ENCODE results near the gene RUFY4.
A peak's percentile ranks its signal among the peaks of the same experiment; 100 is the strongest.
"Not testable (repeated sequence)": the region's sequence is repeated elsewhere in the genome, so short reads cannot be mapped to it uniquely, and the experiment has no call there.

Gene RUFY4

GRCh38 chr2:218031771-218032257, 37.2 kb upstream of the RUFY4 start:
- DNase-seq = no peak

- DNase-seq = no peak
Measured at GRCh38 chr2:218032336-218033171, 36.5 kb upstream of the RUFY4 start.

DNA sequence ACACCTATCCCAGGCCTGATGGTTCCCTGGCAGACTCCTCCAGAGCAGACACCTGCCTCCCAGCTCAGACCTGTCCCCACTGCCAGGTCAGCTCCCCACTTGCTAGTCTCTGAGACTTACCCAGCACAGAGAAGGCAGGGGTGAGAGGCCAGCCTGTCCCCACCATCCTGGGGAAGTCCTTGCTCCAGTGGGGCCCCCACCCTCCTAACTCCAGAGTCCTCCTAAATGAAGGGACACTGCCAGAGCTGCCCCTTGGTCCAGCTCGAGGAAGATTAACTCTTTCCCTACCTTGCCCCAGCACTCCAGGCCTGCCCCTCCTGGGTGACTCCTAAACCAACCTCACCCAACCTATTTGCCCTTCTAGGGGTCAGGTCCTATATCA, 35.9 kb upstream of the RUFY4 start:
- DNase-seq = no peak

GRCh38 chr2:218033590-218034496, 35.2 kb upstream of the RUFY4 start:
- DNase-seq = no peak

GRCh38 chr2:218034497-218035213, 34.4 kb upstream of the RUFY4 start:
- peak in 3 of 4 experiments; percentile 15 to 39 (median 35) for DNase-seq

DNA sequence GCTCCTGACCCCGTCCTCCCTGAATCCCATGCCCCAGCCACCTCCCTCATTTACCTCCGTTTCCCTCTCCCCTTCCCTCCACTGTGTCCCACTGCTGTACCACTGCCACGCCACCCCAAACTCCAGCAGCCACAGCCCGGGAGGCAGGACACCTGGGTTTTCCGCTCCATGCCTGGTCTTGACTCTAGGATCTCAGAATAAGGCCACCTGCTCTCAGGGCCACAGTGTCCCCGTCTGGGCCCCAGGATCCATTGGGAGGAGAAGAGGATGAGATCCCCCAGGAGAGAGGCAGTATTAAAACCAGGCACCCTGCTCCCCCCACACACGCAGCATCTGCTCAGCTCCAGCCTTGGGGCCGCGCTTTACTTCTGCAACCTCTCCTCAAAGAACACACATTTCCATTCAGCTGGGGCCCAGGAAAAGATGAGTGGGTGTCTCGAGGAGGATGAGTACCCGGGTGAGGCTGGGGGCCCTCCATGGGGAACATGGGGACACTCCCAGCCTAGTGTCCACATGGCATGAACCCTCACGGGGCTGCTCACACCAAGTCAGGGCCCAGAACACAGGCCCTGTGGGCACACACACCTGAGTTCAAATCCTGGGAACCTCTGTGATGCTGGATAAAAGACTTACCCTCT, 33.5 kb upstream of the RUFY4 start:
- no peak for DNase-seq

DNA sequence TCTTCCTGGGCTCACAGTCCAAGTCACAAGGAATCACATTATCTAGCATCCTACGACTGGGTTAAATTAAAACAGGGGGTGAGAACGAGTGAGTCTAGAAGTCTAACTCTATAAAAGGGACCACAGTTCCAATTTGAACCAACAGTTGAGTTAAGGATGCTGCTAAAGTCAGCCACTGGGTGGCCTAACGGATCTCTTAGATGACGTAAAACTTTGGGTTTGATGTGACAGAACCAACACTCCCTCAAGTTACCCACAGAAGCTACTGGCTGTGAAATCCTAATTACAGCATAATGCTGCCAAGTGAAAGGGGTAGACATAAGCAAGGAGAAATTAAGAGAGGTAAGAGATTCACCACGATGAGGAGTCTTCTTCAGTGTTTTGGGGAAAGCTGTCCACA, 32.7 kb upstream of the RUFY4 start:
- DNase-seq = no peak

- no peak for DNase-seq
Measured at GRCh38 chr2:218039171-218039570, 29.9 kb upstream of the RUFY4 start.

DNA sequence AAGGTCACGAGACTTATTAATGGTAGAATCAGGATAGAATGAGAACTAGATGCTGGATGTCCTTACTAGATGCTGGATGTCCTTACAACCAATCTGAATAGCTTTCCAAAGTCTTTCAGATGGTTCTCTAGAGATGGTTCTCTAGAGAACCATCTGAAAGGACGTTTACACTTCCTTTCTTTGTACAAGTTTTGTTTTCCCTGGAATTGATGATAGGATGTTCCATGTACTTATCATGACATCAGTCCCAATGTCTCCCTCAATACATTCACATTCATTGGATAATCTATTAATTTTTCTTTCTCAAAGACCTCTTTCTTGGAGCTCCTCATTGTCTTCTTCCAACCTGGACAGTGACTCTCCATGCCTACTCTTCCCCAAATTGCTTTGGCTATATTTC, 28.2 kb upstream of the RUFY4 start:
- DNase-seq = no peak

DNA sequence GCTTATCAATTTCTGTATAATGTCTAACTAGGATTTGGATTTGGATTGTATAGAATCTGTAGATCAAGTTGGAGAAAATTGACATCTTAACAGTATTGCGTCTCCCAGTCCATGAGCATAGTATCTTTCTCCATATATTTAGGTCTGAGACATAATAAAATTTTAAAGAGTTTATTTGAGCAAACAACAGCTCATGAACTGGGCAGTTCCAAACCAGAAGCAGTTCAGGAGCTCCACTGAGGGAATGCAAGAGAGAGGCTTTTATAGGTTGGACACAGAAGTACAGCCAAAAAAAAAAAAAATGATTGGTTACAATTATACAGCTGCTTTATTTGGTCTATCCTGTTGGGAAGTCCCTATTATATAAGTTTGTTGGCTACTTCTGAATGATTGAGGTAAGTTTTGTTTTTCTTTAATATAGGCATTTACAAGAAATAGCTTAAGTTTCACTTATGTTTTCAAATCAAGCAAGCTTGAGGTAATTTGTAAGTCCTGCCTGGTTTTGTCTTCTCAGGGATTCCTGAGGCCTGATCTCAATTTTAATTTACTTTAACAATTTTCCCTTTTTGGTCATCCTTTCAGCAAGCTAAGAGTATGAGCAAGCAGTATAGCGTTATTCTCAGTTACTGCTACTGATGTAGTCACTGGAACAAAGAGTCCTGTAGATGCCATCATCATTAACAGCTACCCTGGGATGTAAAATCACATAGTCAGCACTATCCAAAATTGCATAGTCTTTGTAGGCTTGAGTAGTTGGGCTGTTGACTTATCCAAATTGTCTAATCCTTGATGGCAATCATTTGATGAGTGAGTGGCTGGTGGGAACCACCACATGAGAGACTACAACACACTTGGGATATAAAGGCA, 27.5 kb upstream of the RUFY4 start:
- DNase-seq = no peak

DNA sequence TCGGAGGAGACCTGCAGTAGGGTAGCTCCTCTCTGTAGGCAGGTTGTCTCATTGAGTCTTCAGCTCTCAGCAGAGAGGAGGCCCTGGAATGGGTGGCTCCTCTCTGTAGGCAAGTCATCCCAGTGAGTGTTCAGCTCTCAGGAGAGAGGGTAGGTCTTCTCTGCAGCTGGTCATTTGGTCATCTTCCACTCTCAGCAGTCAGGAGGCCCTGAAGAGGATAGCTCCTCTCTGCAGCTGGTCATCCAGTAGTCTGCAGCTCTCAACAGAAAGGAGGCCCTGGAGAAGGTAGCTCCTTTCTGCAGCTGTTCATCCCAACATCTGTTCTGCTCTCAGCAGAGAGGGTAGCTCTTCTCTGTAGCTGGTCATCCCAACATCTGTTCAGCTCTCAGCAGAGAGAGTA, 26.0 kb upstream of the RUFY4 start:
- DNase-seq = no peak

DNA sequence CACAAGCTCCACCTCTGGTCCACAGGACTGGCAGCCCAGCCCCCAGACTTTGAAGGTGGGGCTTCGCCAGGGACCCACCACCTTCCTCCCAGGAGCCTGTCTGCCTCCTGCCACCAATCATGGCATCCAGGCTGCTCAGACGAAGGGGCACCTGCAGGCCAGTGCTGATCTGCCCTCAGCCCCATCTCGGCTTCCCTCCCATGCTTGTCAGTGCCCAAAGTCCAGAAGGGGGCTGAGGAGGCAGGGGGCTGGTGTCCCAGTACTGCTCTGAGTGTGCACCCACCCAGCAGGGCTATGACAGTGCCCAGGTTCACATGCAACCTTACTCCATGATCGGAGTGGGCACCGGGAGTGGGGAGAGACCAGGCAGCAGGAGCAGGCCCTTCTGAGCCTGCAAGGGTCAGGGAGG, 25.3 kb upstream of the RUFY4 start:
- no peak for DNase-seq

GRCh38 chr2:218044599-218044998, 24.5 kb upstream of the RUFY4 start:
- not testable (repeated sequence) for DNase-seq

- DNase-seq = no peak
Measured at GRCh38 chr2:218046238-218046637, 22.8 kb upstream of the RUFY4 start.

DNA sequence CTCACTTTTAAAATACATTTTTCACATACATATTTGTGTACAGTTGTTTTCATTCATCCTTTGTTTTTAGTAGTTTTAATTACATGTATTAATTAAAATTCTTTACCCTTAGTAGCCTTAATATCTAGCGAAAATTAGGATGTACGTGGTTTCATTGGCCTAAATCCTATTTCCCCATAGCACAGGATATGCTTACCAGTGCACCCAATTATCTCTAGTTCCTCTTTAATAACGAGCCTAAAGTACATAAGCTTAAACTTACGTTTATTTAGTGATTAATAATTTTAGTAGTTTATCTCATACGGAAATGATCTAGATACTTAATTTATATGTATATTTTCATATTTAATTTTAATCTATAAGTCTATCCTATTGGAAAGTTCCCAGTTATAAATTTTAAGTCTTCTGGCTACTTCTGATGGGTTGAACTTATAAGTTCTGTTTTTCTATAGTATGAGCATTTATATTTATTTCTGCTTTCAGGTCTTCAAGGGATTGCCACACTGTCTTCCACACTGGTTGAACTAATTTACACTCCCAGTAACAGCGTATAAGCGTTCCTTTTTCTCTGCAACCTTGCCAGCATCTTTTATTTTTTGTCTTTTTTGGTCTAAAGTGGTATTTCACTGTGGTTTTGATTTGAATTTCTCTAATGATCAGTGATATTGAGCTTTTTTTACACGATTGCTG, 21.4 kb upstream of the RUFY4 start:
- DNase-seq = no peak

GRCh38 chr2:218051903-218052302, 17.1 kb upstream of the RUFY4 start:
- no peak for DNase-seq

- DNase-seq = no peak
Measured at GRCh38 chr2:218059289-218059688, 9.8 kb upstream of the RUFY4 start.

DNA sequence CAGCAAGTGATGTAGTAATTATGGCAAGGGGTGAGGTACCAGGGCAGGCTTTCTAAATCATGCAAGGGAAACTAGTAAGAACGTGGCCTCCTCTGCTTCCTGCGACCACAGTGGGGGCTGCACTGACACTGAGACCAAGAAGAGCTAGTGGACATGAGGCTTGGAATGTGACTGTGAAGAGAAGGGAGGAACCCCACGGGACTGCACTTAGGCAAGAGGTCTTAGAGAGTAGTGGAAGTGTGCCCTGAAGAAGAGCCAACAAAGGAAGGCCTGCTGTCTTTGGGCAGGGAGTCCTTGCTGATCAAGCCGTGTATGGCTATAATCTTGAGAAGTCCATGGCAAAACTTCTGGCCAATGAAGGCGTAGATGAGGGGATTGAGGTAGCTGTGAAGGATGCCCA, 8.9 kb upstream of the RUFY4 start:
- DNase-seq = no peak

- DNase-seq = no peak
Measured at GRCh38 chr2:218060950-218061660, 7.9 kb upstream of the RUFY4 start.

GRCh38 chr2:218063486-218063885, 5.6 kb upstream of the RUFY4 start:
- DNase-seq = no peak
